CD4-positive, alpha-beta T cell (primary cell): ENCODE results near the gene GM2A. TPM values are rescaled to one million over a fixed set of nuclear protein-coding genes. Genes with fewer than 3 reads are reported as not detected.

ENCODE experiments used
- ATAC-seq: fragments of 200-7000 bp; cut with Tn5 transposase; one replicate; pipeline ENCODE4 v1.10.0; 2022; ENCODE audit warnings: mild to moderate bottlenecking; ENCODE audit not compliant: poor library complexity
- CTCF ChIA-PET: fragments of 350-600 bp; sonication (Branson Sonifier 250); formaldehyde crosslinking; loops from one replicate; lab custom pipeline; 2021; ENCODE audit warnings: antibody characterized with exemption, inconsistent platforms; lab: Charles Lee
- POLR2A ChIA-PET: fragments of 350-600 bp; sonication (Branson Sonifier 250); formaldehyde crosslinking; loops from one replicate; lab custom pipeline; 2021; ENCODE audit warnings: antibody characterized with exemption, inconsistent platforms; lab: Charles Lee
- DNase-seq, 14 experiments: peaks; one replicate each; pipeline ENCODE4 v3.0.0-alpha.2; 2013 to 2020; ENCODE audit warnings: mixed read lengths in 2 of 14
- H3K27ac ChIP-seq, 2 donors: one replicate each; pipeline versions ENCODE4 v1.5.1 to v1.7.0; 2013; ENCODE audit warnings: low read length in 2 of 2, low read depth in 1 of 2, mild to moderate bottlenecking in 1 of 2
- H3K27me3 ChIP-seq, 2 experiments: 1 replicate in 1 of 2; 2 replicates in 1 of 2; pipeline versions ENCODE4 v1.6.1 to v1.7.0; 2013; ENCODE audit warnings: low read length in 2 of 2, control low read depth in 1 of 2, mild to moderate bottlenecking in 1 of 2, moderate library complexity in 1 of 2; ENCODE audit not compliant: insufficient read depth in 2 of 2, control insufficient read depth in 1 of 2
- H3K36me3 ChIP-seq: one replicate; pipeline ENCODE4 v1.6.1; 2013; ENCODE audit warnings: low read length, control low read depth; ENCODE audit not compliant: insufficient read depth
- H3K4me1 ChIP-seq: one replicate; pipeline ENCODE4 v1.6.1; 2013; ENCODE audit warnings: low read length, control low read depth; ENCODE audit not compliant: insufficient read depth
- H3K4me3 ChIP-seq: one replicate; pipeline ENCODE4 v1.5.1; 2013; ENCODE audit warnings: mild to moderate bottlenecking, low read length, moderate library complexity
- H3K9me3 ChIP-seq, 2 experiments: 1 replicate in 1 of 2; 2 replicates in 1 of 2; pipeline versions ENCODE4 v1.6.1 to v1.7.0; 2013; ENCODE audit warnings: low read length in 2 of 2, mild to moderate bottlenecking in 2 of 2, control low read depth in 1 of 2, moderate library complexity in 1 of 2; ENCODE audit not compliant: control insufficient read depth in 1 of 2, insufficient read depth in 1 of 2
- H3K27ac Mint-ChIP-seq: one replicate; pipeline ENCODE4 v1.8.0; 2020; ENCODE audit warnings: mixed read lengths
- H3K27me3 Mint-ChIP-seq: one replicate; pipeline ENCODE4 v1.8.0; 2021; ENCODE audit warnings: mixed read lengths
- H3K36me3 Mint-ChIP-seq: one replicate; pipeline ENCODE4 v1.8.0; 2021; ENCODE audit warnings: low read depth, mixed read lengths
- H3K4me1 Mint-ChIP-seq: one replicate; pipeline ENCODE4 v1.8.0; 2021; ENCODE audit warnings: low read depth, mixed read lengths
- H3K4me3 Mint-ChIP-seq: one replicate; pipeline ENCODE4 v1.8.0; 2020; ENCODE audit warnings: mild to moderate bottlenecking, mixed read lengths
- H3K9me3 Mint-ChIP-seq: one replicate; pipeline ENCODE4 v1.8.0; 2020; ENCODE audit warnings: mixed read lengths
- CTCF ChIP-seq: fragments of 200-600 bp; IDR thresholded peaks from one replicate; pipeline ENCODE4 v1.8.0; 2022; ENCODE audit warnings: antibody characterized with exemption, mild to moderate bottlenecking
- intact Hi-C, 2 experiments: fragments of 100-400 bp; cut with DNase I in 1 of 2; cut with micrococcal nuclease in 1 of 2; formaldehyde crosslinking; loops; one replicate each; pipeline versions ENCODE4 v1.15.1 to v1.9.0; 2023 to 2025; cut with DNase I, micrococcal nuclease
- total RNA-seq, 174 experiments: library from RNA in 2 of 174; stranded (reverse) in 2 of 174; gene quantifications; one replicate each; pipeline ENCODE4 v1.2.3 and lab custom pipeline; 2021 to 2026

GM2A gene
- total RNA-seq, 2 experiments from 2014 or later = 3.1 to 4.1 TPM

- intact Hi-C loops = no loop called here
- Mint-ChIP-seq H3K4me3 (no peak overlapping the region), H3K36me3 (no peaks in the 10 kb centered on the region)
Observed at GRCh38 chr5:151295791-151296477, 42.9 kb downstream of the GM2A start.

GRCh38 chr5:151296478-151296830 lies 43.5 kb downstream of the GM2A start:
- intact Hi-C loops = no loop called here
- Histone ChIP-seq H3K27ac (no peak overlapping the region), H3K27me3 (peaks cover 2 to 9% of the 10 kb centered on the region in 2 experiments), H3K4me3 (no peak overlapping the region), H3K9me3 (no peaks in the 10 kb centered on the region), H3K36me3 (no peaks in the 10 kb centered on the region), H3K4me1 (no peaks in the 10 kb centered on the region)
- no peak overlapping the region for H3K4me3 Mint-ChIP-seq
- H3K27ac Mint-ChIP-seq = no peak overlapping the region
- no peak for ATAC-seq
- ChIA-PET CTCF (no interaction called here), POLR2A (no interaction called here)
- no peaks in the 10 kb centered on the region for H3K36me3 Mint-ChIP-seq
- DNase-seq = no peak
- no peaks in the 10 kb centered on the region for H3K9me3 Mint-ChIP-seq
- peaks cover 37% of the 10 kb centered on the region for H3K27me3 Mint-ChIP-seq
- TF ChIP-seq CTCF = no peak
- no peaks in the 10 kb centered on the region for H3K4me1 Mint-ChIP-seq

More at GRCh38 chr5:151295791-151296477, 42.9 kb downstream of the GM2A start:
- no peak for TF ChIP-seq CTCF
- Mint-ChIP-seq H3K27me3 (peaks cover 32% of the 10 kb centered on the region), H3K9me3 (no peaks in the 10 kb centered on the region), H3K4me1 (no peaks in the 10 kb centered on the region), H3K27ac (no peak overlapping the region)
- no peaks in the 10 kb centered on the region for H3K36me3 ChIP-seq
- POLR2A ChIA-PET = no interaction called here
- CTCF ChIA-PET = no interaction called here
- no peak for DNase-seq
- H3K27ac ChIP-seq = no peak overlapping the region
- peaks cover 0 to 9% of the 10 kb centered on the region in 2 experiments for H3K27me3 ChIP-seq
- no peak for ATAC-seq
- no peak overlapping the region for H3K4me3 ChIP-seq
- no peaks in the 10 kb centered on the region for H3K9me3 ChIP-seq
- H3K4me1 ChIP-seq = no peaks in the 10 kb centered on the region

- no peaks in the 10 kb centered on the region for H3K4me1 ChIP-seq
- peaks cover 2 to 9% of the 10 kb centered on the region in 2 experiments for H3K27me3 ChIP-seq
- no peaks in the 10 kb centered on the region for H3K4me1 Mint-ChIP-seq
- intact Hi-C loops = no loop called here
- H3K27ac ChIP-seq = no peak overlapping the region
- H3K4me3 Mint-ChIP-seq = no peak overlapping the region
- H3K9me3 Mint-ChIP-seq = no peaks in the 10 kb centered on the region
- no peaks in the 10 kb centered on the region for H3K36me3 ChIP-seq
- no peak overlapping the region for H3K27ac Mint-ChIP-seq
- ATAC-seq (no peak), DNase-seq (no peak)
- no peak for TF ChIP-seq CTCF
- H3K9me3 ChIP-seq = no peaks in the 10 kb centered on the region
- H3K27me3 Mint-ChIP-seq = peaks cover 42% of the 10 kb centered on the region
- ChIA-PET CTCF (no interaction called here), POLR2A (no interaction called here)
- H3K4me3 ChIP-seq = no peak overlapping the region
- no peaks in the 10 kb centered on the region for H3K36me3 Mint-ChIP-seq
Observed at GRCh38 chr5:151296974-151297373, 44.0 kb downstream of the GM2A start.
